Right lobe of liver (tissue), 6 donors: ENCODE data around the gene TAB3. TPM values are rescaled to one million over a fixed set of nuclear protein-coding genes. Genes with fewer than 3 reads are reported as not detected.

Source experiments
- ATAC-seq, 4 donors: fragments of 200-7000 bp; cut with Tn5 transposase; one replicate each; pipeline ENCODE4 v1.9.1; 2020; ENCODE audit warnings: mild to moderate bottlenecking in 4 of 4, moderate library complexity in 4 of 4
- DNase-seq, 3 donors: peaks; one replicate each; pipeline ENCODE4 v3.0.0-alpha.2; 2020
- H3K27ac ChIP-seq, 3 donors: fragments of 200-600 bp; one replicate each; pipeline ENCODE4 v1.8.0; 2022
- H3K27me3 ChIP-seq, 2 donors: fragments of 200-600 bp; one replicate each; pipeline ENCODE4 v1.8.0; 2022
- H3K36me3 ChIP-seq, 4 donors: fragments of 200-600 bp; sonication (generic) in 1 of 4; one replicate each; pipeline versions ENCODE4 v1.5.1 to v1.8.0; 2017 to 2022; ENCODE audit warnings: control low read depth in 1 of 4
- H3K4me1 ChIP-seq, 4 donors: fragments of 200-600 bp; sonication (generic) in 1 of 4; one replicate each; pipeline versions ENCODE4 v1.5.1 to v1.8.0; 2017 to 2022; ENCODE audit warnings: control low read depth in 1 of 4
- H3K4me3 ChIP-seq, 3 donors: fragments of 200-600 bp; one replicate each; pipeline ENCODE4 v1.8.0; 2022
- H3K9me3 ChIP-seq, 4 donors: fragments of 200-600 bp; sonication (generic) in 1 of 4; one replicate each; pipeline versions ENCODE4 v1.5.1 to v1.8.0; 2017 to 2022; ENCODE audit warnings: control low read depth in 1 of 4
- POLR2A ChIP-seq: fragments of 450-650 bp; IDR thresholded peaks from one replicate; pipeline ENCODE4 v1.6.1; 2017; ENCODE audit warnings: antibody characterized with exemption, mild to moderate bottlenecking
- WGBS: methylation state at CpG from one replicate; pipeline ENCODE4 v1.1.6; 2018; ENCODE audit warnings: low coverage, low lambda C conversion rate; ENCODE audit not compliant: insufficient coverage; ENCODE audit errors: missing lambda C conversion rate; 5-methylcytosine and 5-hydroxymethylcytosine counted together
- intact Hi-C, 2 donors: fragments of 100-400 bp; cut with DNase I; formaldehyde crosslinking; loops; one replicate each; pipeline versions ENCODE4 v1.11.2 to v1.14.1; 2022
- total RNA-seq, 6 experiments: library from RNA; depleted of rRNA in 2 of 6; stranded (reverse); fragments of >200 nt in 2 of 6; fragmentation: NEBNext Ultra II Directional in 3 of 6; extraction: Animal tissue kit (Norgen Biotek cat#: 25700) in 3 of 6; gene quantifications; one replicate each; pipeline versions ENCODE4 v1.1.0 to v1.2.4, GENCODE V29; 2016 to 2023
- TF ChIP-seq, protein P1 (sequence below), 4 donors: fragments of 200-600 bp in 3 of 4; fragments of 450-650 bp in 1 of 4; IDR thresholded peaks; one replicate each; pipeline versions ENCODE4 v1.5.1 to v1.8.0; 2016 to 2022; ENCODE audit warnings: antibody characterized with exemption in 4 of 4, mild to moderate bottlenecking in 2 of 4
- donor health status: DM: no; HTN: yes; CAD: no.
- donor health status: DM: no; HTN: no; CAD: no.
- donor health status: DM: no; HTN: no; CAD: no.
- donor health status: DM: no; HTN: yes; CAD: no.
- donor health status: DM: no; HTN: yes; CAD: no.

The TAB3 gene
- total RNA-seq, 6 experiments from 2014 or later: 17.1 to 38.6 (median 23.6) TPM

DNA sequence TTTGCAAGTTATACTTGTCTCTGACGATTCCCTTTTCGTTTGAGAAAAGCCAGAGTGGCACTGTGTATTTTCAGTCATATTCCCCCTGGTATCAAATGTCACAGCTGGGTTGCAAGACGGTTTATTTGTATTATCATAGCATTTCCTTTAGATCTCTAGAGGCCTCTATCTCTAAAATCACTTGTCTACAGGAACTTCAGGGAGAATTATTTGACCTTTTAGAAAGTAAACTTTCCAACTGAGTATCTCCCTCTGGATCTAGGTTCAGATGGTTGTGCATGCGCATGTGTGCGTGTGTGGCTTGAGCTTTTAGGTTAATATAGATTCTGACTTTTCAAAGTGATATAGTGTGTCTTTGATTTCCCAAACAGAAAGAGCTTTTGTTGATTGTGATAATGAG lies 15.1 kb upstream of the TAB3 start:
- Histone ChIP-seq H3K9me3 (no peaks in the 10 kb centered on the region), H3K27me3 (no peaks in the 10 kb centered on the region), H3K36me3 (no peaks in the 10 kb centered on the region), H3K4me3 (no peak overlapping the region), H3K4me1 (no peaks in the 10 kb centered on the region), H3K27ac (no peak overlapping the region)
- DNase-seq (no peak), ATAC-seq (no peak)
- 39% methylated on average over 5 of the region's 5 CpGs for WGBS
- intact Hi-C loops: no loop called here
- TF ChIP-seq POLR2A: no peak
- TF ChIP-seq, protein P1, sequence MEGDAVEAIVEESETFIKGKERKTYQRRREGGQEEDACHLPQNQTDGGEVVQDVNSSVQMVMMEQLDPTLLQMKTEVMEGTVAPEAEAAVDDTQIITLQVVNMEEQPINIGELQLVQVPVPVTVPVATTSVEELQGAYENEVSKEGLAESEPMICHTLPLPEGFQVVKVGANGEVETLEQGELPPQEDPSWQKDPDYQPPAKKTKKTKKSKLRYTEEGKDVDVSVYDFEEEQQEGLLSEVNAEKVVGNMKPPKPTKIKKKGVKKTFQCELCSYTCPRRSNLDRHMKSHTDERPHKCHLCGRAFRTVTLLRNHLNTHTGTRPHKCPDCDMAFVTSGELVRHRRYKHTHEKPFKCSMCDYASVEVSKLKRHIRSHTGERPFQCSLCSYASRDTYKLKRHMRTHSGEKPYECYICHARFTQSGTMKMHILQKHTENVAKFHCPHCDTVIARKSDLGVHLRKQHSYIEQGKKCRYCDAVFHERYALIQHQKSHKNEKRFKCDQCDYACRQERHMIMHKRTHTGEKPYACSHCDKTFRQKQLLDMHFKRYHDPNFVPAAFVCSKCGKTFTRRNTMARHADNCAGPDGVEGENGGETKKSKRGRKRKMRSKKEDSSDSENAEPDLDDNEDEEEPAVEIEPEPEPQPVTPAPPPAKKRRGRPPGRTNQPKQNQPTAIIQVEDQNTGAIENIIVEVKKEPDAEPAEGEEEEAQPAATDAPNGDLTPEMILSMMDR (IDR thresholded peaks at IDR 0.05): no peak

DNA sequence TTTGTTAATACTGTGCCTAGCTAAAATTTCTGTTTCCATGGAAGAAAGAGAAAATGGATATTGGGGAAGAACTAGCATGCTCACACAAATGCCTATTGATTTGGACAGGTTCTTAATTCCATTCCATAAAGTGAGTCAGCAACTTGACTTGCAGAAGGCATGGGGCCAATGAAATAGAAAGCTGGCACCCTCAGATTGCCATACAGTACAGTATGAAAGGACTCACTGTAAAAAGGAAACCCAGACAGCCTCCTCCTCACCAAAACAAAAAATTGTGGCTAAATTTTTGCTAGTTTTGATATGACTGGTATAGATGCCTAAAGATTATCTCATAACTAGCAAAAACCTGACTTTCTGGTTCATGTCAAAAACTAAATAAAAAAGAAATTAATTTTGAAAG lies 11.2 kb upstream of the TAB3 start:
- TF ChIP-seq, protein P1 (IDR thresholded peaks at IDR 0.05): no peak
- TF ChIP-seq POLR2A: no peak
- DNase-seq (no peak), ATAC-seq (no peak)
- Histone ChIP-seq H3K36me3 (no peaks in the 10 kb centered on the region), H3K27me3 (no peaks in the 10 kb centered on the region), H3K4me3 (no peak overlapping the region), H3K9me3 (no peaks in the 10 kb centered on the region), H3K27ac (no peak overlapping the region), H3K4me1 (no peaks in the 10 kb centered on the region)
- intact Hi-C loops: no loop called here

DNA sequence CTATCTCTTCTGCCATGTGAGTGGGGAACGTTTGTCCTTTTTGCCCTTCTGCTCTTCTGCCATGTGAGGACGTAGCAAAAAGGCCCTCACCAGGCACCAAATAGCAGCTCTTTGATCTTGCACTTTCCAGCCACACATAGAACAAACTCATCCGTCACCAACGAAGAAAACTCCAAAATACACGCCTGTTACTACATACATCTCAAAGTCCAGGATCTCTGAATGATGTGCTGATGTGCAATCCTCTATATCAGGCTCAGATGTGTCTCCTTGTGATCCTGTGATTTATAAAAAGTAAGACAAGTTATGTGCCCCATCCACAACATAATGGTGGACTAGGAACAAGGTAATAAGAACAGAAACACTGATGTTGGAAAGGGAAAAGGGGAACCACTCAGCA lies 9.8 kb upstream of the TAB3 start:
- Histone ChIP-seq H3K27ac (no peak overlapping the region), H3K27me3 (no peaks in the 10 kb centered on the region), H3K36me3 (no peaks in the 10 kb centered on the region), H3K4me1 (no peaks in the 10 kb centered on the region), H3K4me3 (no peak overlapping the region), H3K9me3 (no peaks in the 10 kb centered on the region)
- WGBS: 31% methylated on average over 5 of the region's 5 CpGs
- ATAC-seq (peak in 3 of 4 donors; percentile 55 to 81 (median 63)), DNase-seq (no peak)
- no peak for TF ChIP-seq POLR2A
- TF ChIP-seq, protein P1 (IDR thresholded peaks at IDR 0.05): no peak
- intact Hi-C loops: no loop called here

DNA sequence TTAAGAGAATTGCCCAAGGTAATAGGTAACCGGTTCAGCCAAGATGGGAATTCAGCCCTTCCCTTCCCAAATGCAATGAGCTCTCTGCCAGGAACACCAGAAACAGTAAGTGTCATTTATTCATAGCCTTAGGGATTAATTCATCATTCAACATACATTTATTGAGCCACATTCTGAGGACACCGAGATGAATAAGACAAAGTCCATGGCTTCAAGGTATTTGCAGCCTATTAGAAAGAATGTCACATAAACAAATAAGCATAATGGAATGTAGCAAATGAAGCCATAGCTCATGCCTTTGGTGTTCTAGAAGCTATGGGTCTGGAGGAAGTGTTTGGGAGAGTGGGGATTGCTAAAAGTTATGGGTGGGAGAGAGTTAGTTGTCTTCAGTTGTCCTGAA lies 6.3 kb upstream of the TAB3 start:
- WGBS: 39% methylated on average over 2 of the region's 2 CpGs
- Histone ChIP-seq H3K27me3 (no peaks in the 10 kb centered on the region), H3K9me3 (no peaks in the 10 kb centered on the region), H3K4me3 (no peak overlapping the region), H3K36me3 (no peaks in the 10 kb centered on the region), H3K4me1 (no peaks in the 10 kb centered on the region), H3K27ac (no peak overlapping the region)
- intact Hi-C loops: no loop called here
- TF ChIP-seq, protein P1 (IDR thresholded peaks at IDR 0.05): no peak
- no peak for TF ChIP-seq POLR2A
- no peak for ATAC-seq
- DNase-seq: no peak

DNA sequence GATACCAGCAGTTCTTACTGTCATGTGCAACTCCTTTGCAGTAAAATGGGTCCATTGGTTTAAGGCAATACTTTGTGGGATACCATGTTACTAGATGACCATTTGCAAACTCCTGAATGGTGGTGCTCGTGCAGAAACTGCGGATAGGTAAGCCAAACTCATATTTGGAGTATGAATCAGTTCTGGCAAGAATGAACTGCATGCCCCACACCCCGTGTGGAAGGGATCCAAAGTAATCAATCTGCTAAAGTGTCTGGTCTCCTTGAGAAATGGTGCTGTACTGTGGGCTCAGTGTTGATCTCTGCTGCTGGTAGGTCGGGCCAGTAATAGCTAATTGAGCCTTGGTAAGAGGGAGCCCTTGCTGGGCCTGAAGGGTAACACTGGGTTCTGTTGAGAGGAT lies 4.2 kb upstream of the TAB3 start:
- WGBS: 59% methylated on average over 2 of the region's 4 CpGs
- intact Hi-C loops: no loop called here

More for the DNA sequence above, 4.2 kb upstream of the TAB3 start:
- Histone ChIP-seq H3K27me3 (no peaks in the 10 kb centered on the region), H3K4me3 (no peak overlapping the region), H3K27ac (no peak overlapping the region), H3K4me1 (no peaks in the 10 kb centered on the region), H3K9me3 (no peaks in the 10 kb centered on the region), H3K36me3 (no peaks in the 10 kb centered on the region)
- ATAC-seq (no peak), DNase-seq (no peak)
- TF ChIP-seq, protein P1 (IDR thresholded peaks at IDR 0.05): no peak
- TF ChIP-seq POLR2A: no peak
